Fibroblast of the conjunctiva (primary cell): ENCODE data around the gene RASSF7.
"Not testable (repeated sequence)": the region's sequence is repeated elsewhere in the genome, so short reads cannot be mapped to it uniquely, and the experiment has no call there.

ENCODE experiments used
- DNase-seq: peaks from one replicate; pipeline ENCODE4 v3.0.0-alpha.2; 2010; ENCODE audit warnings: low read depth

RASSF7 gene

DNA sequence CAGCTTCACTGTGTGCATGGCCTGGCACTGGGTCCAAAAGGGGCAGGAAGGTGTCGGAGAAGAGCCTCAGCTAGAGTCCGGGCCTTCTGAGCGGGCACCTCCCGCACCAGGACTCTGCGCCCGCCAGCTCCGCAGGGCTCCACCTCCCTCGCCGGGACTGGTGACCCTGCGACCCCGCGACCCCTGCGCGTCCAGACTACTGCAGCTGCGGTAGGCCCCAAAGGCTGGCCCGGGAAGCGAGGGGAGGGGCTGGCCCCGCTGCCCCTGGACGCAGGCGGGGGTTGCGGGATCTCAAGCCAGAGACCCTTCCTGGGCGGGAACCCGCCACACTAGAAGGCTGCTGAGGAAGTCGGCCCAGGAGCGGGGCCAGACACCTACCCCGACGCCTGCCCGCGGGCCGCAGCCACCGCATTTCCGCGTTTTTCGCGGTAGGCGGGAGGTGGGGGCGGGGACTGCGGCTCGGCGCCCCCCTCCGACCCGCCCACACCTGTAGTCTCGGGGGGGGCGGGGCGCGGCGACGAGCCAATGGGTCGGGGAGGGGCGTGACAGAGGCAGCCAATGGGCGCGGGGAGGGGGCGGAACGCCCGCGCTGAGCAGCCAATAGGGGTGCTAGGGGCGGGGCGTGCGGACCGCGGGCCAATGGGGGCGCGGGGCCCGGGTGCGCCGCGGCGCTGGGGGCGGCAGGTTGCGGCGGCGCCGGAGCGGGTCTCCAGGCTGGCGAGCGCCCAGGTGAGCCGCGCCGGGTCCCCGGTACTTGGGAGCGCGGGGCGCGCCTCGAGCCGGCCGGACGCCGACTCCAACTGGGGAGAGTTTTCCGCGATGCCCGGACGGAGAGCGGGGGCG is at the start of gene RASSF7, which contains the start of gene LMNTD2:
TSS of gene RASSF7 (plus strand) at position 666 of the 843 bp plus-strand sequence. CDS start 799 bp downstream, outside the sequence.
TSS of gene LMNTD2 (minus strand) at position 434 of the 843 bp plus-strand sequence. CDS start at position 412, 22 bp downstream.
- DNase-seq: peak; percentile 41

DNA sequence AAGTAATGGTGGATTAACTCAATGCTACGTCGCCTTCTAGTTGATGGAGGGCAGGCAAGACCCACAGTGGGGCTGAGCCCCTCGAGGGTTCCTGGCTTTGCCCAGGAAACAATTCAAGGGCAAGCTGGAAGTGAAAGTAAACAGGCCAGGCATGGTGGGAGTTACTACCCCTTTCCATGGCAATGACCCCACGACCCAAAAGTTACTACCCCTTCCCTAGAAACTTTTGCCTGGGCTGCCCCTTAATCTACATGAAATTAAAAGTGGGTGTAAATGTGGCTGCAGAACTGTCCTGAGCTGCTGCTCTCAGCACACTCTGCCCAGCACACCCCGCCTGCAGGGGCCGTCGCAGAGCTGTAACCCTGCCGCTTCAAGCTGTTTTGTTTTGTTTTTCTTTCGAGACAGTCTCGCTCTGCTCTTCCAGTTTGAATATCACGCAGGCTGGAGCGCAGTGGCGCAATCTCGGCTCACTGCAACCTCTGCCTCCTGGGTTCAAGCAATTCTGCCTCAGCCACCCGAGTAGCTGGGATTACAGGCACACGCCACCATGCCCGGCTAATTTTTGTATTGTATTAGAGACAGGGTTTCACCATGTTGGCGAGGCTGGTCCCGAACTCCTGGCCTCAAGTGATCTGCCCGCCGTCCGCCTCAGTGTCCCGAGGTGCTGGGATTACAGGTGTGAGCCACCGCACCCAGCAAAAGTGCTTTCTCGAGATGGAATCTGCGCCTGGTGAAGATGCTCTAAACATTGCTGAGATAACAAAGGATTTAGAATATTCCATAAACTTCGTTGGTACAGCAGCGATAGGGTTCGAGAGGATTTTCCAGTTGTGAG is 47.8 kb upstream of the RASSF7 start:
- no peak for DNase-seq

GRCh38 chr11:514606-515005 is 46.2 kb upstream of the RASSF7 start:
- DNase-seq: no peak

DNA sequence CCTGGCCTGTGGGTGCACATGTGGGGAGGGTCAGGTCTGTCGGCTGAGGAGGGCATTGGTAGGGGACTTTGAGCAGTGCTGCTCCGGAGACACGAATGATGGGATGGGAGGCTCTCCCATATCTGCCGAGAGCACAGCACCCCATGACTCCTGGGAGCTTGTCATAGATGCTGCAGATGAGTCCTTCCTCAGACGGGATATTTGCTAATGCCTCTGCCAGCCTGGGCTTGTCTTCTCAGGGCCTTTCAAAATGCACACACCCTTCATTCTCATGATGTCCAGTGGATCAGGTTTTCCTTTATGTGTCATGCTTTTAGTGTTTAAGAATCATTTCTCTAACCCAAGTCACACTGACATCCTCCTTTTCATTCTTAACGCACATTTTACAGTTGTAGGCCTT is 45.6 kb upstream of the RASSF7 start:
- DNase-seq: no peak

GRCh38 chr11:516400-516799 is 44.4 kb upstream of the RASSF7 start:
- DNase-seq: no peak

GRCh38 chr11:516918-517685 is 43.7 kb upstream of the RASSF7 start:
- not testable (repeated sequence) for DNase-seq

DNA sequence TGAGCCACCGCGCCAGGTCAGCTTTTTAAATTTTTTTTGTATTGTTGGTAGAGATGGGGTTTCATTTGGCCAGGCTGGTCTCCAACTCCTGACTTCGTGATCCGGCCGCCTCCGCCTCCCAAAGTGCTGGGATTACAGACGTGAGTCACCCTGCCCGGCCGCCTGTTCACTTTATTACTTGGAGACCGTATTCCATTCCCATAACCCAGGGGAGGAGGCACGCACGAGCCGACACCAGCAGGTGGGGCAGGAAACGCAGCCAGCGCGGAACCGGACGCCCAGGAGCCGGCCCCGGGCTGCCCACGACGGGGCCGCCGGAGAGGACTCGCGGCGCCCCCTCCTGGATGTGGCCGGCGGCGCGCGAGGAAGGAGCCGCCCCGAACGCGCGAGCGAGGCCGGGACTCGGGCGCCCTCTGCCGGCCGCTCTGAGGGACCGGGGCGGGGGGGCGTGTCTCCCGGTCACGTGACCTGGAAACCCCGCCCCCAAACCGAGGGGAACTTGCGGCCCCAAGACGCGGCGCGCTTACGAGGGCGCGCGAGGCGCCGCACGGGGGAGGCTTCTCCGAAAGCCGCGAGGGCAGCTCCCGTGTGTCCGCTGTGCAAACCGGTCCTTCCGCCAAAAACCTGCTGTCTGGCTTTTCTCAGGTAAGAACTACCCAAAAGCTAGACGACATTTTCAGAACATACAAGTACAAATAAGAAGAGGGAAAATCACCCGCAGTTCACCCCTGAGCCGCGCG is 42.1 kb upstream of the RASSF7 start:
- peak; percentile 85 for DNase-seq

- no peak for DNase-seq
Measured at GRCh38 chr11:520428-521176, 40.2 kb upstream of the RASSF7 start.

DNA sequence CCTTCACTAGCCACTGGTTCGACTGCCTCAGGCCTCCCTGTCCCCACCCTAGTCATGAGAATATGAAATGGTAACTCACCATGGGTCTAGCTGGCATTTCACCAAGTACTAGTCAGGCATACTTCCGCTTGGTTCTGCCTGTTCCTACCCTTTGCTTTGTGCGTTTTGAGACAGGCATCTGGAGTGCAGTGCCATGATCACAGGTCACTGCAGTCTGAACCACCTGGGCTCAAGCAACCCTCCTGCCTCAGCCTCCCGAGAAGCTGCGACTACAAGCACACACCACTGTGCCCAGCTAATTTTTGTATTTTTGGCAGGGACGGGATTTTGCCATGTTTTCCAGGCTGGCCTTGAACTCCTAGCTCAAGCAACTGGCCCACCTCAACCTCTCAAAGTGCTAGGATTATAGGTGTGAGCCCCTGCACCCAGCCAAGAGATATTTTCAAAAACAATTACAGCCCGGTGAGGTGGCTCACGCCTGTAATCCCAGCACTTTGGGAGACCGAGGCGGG is 39.5 kb upstream of the RASSF7 start:
- no peak for DNase-seq

- DNase-seq: no peak
Measured at GRCh38 chr11:526192-526591, 34.6 kb upstream of the RASSF7 start.

DNA sequence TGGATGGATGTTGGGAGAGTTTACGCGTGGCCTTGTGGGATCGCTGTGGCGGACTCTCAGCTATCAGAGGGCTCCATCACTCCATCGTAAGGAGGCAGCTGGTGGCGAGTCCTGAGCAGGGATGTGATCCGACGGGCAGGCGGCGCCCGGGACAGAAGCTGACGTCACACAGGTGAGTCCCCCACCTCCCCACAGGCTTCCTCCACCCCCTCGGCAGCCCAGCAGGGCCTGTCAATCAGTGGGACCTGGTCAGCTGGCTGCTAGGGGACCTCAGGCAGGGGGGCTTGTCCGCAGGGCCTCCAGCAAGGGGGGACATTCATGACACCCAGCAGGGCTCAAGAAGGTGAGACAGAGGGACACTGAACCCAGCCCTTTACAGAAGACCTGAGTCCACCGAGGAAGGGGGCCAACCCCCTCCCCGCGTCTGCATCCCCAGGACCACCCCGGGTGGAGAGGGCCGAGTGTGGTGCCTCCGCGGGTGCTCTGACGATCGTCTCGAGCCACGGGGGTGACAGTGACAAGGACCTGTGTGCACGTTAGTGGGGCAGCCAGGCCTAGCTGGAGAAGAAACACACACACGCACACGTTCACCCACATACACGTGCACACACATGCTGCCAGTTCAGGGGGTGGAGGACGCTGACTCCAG is 32.5 kb upstream of the RASSF7 start:
- no peak for DNase-seq

- DNase-seq: no peak
Measured at GRCh38 chr11:528815-529727, 31.7 kb upstream of the RASSF7 start.

- DNase-seq: no peak
Measured at GRCh38 chr11:529728-530411, 30.9 kb upstream of the RASSF7 start.

GRCh38 chr11:530960-531831 is 29.6 kb upstream of the RASSF7 start:
- DNase-seq: no peak

DNA sequence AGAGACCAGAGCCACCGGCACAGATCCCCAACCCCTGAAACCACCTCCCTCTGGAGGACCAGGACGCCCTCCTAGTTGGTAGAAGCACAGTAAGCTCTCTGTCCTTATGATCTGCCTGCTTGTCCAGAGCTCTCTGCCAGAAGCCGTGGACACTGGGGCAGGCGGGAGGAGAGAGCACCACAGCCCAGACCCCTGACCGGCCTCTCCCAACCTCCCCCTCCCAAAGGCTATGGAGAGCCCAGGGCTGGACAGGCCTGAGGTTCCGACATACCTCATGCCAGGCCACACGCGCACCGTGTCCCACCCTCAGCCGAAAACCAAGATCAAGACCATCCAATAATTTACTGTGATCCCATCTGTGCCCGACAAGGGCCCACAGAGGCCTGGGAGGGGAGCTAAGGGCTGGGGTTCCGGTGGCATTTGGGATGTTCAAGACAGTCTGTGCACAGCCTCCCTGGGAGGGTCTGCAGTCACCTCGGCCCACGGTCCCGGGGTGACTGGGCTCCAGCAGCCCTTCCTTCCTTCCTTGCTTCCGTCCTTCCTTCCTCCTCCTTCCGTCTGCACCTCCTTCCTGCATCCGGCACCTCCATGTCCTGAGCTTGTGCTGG is 28.7 kb upstream of the RASSF7 start:
- DNase-seq: no peak

GRCh38 chr11:532527-532985 is 28.2 kb upstream of the RASSF7 start:
- no peak for DNase-seq
